Dedifferentiated amniotic fluid mesenchymal stem cell (primary cell): ENCODE data around the gene CHCHD3.
"Not testable (repeated sequence)": the region's sequence is repeated elsewhere in the genome, so short reads cannot be mapped to it uniquely, and the experiment has no call there.

Source experiments
- DNase-seq: peaks from one replicate; pipeline ENCODE4 v3.0.0-alpha.2; 2016; ENCODE audit errors: extremely low spot score

Gene CHCHD3

GRCh38 chr7:132904209-132904608 is 177.7 kb downstream of the CHCHD3 start:
- DNase-seq = no peak

GRCh38 chr7:132902294-132902693 is 179.6 kb downstream of the CHCHD3 start:
- DNase-seq = not testable (repeated sequence)

GRCh38 chr7:132901241-132901640 is 180.6 kb downstream of the CHCHD3 start:
- DNase-seq = no peak

- DNase-seq = no peak
Measured at GRCh38 chr7:132899833-132900232, 182.1 kb downstream of the CHCHD3 start.

- DNase-seq = not testable (repeated sequence)
Measured at GRCh38 chr7:132898641-132899175, 183.2 kb downstream of the CHCHD3 start.

GRCh38 chr7:132897093-132897687 is 184.7 kb downstream of the CHCHD3 start:
- no peak for DNase-seq

- no peak for DNase-seq
Measured at GRCh38 chr7:132895231-132895630, 186.7 kb downstream of the CHCHD3 start.

- DNase-seq = no peak
Measured at GRCh38 chr7:132893560-132893959, 188.3 kb downstream of the CHCHD3 start.

GRCh38 chr7:132892744-132893143 is 189.1 kb downstream of the CHCHD3 start:
- not testable (repeated sequence) for DNase-seq

- no peak for DNase-seq
Measured at GRCh38 chr7:132891554-132891953, 190.3 kb downstream of the CHCHD3 start.

- no peak for DNase-seq
Measured at GRCh38 chr7:132882714-132883428, 199.0 kb downstream of the CHCHD3 start.

- no peak for DNase-seq
Measured at GRCh38 chr7:132881317-132881716, 200.6 kb downstream of the CHCHD3 start.

GRCh38 chr7:132879579-132879978 is 202.3 kb downstream of the CHCHD3 start:
- DNase-seq = no peak

GRCh38 chr7:132878204-132878919 is 203.5 kb downstream of the CHCHD3 start:
- DNase-seq = no peak

GRCh38 chr7:132877573-132877972 is 204.3 kb downstream of the CHCHD3 start:
- DNase-seq = no peak

- no peak for DNase-seq
Measured at GRCh38 chr7:132876576-132876975, 205.3 kb downstream of the CHCHD3 start.

GRCh38 chr7:132872034-132872433 is 209.9 kb downstream of the CHCHD3 start:
- no peak for DNase-seq

GRCh38 chr7:132871419-132871818 is 210.5 kb downstream of the CHCHD3 start:
- DNase-seq = no peak

GRCh38 chr7:132869166-132869861 is 212.6 kb downstream of the CHCHD3 start:
- DNase-seq = no peak

- DNase-seq = no peak
Measured at GRCh38 chr7:132866551-132866950, 215.3 kb downstream of the CHCHD3 start.

- DNase-seq = no peak
Measured at GRCh38 chr7:132866144-132866531, 215.8 kb downstream of the CHCHD3 start.
